Right lobe of liver (tissue), 4 donors: ENCODE measurements around the gene BANK1.

Experiments
- CTCF ChIP-seq, 4 donors: fragments of 200-600 bp in 3 of 4; fragments of 450-650 bp in 1 of 4; IDR thresholded peaks; one replicate each; pipeline versions ENCODE4 v1.5.1 to v1.8.0; 2016 to 2022; ENCODE audit warnings: antibody characterized with exemption in 4 of 4, mild to moderate bottlenecking in 2 of 4
- POLR2A ChIP-seq: fragments of 450-650 bp; IDR thresholded peaks from one replicate; pipeline ENCODE4 v1.6.1; 2017; ENCODE audit warnings: antibody characterized with exemption, mild to moderate bottlenecking
- donor health status: DM: no; HTN: no; CAD: no.
- donor health status: DM: no; HTN: no; CAD: no.
- donor health status: DM: no; HTN: yes; CAD: no.

GRCh38 chr4:101886826-101887225 lies 96.3 kb downstream of the BANK1 start:
- TF ChIP-seq CTCF (IDR thresholded peaks at IDR 0.05) = no peak
- no peak for TF ChIP-seq POLR2A
